Measurements from ENCODE around the gene STARD6. TPM values are rescaled to one million over a fixed set of nuclear protein-coding genes. Genes with fewer than 3 reads are reported as not detected.

The STARD6 gene
- total RNA-seq, 3 donors from 2014 or later = not detected

DNA sequence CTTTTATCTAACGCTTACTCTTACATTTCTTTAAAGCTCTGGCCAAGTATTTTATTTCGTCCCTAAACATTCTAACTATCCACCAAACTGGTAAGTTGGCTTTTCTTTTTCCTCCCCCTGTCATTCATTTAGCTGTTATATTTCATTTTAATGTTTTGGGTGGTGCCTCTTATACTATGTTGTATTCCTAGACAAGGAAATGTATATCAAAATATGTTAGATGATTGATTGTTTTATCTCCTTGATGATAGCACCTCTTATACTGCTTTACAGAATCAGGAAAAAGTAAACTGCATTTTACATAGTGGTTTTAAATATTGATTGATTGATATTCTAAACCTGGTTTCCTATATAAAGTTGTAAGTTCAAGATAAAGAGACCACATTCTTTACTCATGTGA, 24.0 kb upstream of the STARD6 start:
- no peaks in the 10 kb centered on the region for H3K4me1 ChIP-seq
- TF ChIP-seq CTCF (IDR thresholded peaks at IDR 0.05) (no peak), POLR2AphosphoS5 (IDR thresholded peaks at IDR 0.05) (no peak), POLR2A (IDR thresholded peaks at IDR 0.05) (no peak)
- no peaks in the 10 kb centered on the region for H3K9me3 ChIP-seq
- H3K36me3 ChIP-seq = peaks cover 5% of the 10 kb centered on the region
- H3K4me3 ChIP-seq = no peak overlapping the region
- no peak overlapping the region for H3K27ac ChIP-seq
- intact Hi-C loops (cut with DNase I; ENCODE audit: low total_unique reads) = no loop called here
- no peaks in the 10 kb centered on the region for H3K27me3 ChIP-seq
- no peak for DNase-seq (ENCODE audit: low spot score in 2 of 2)

- no peaks in the 10 kb centered on the region for H3K9me3 ChIP-seq
- intact Hi-C loops (cut with DNase I; ENCODE audit: low total_unique reads) = no loop called here
- H3K27me3 ChIP-seq = no peaks in the 10 kb centered on the region
- H3K4me3 ChIP-seq = no peak overlapping the region
- no peak overlapping the region for H3K27ac ChIP-seq
- no peak for DNase-seq (ENCODE audit: low spot score in 2 of 2)
- no peaks in the 10 kb centered on the region for H3K4me1 ChIP-seq
- TF ChIP-seq CTCF (IDR thresholded peaks at IDR 0.05) (no peak), POLR2A (IDR thresholded peaks at IDR 0.05) (no peak), POLR2AphosphoS5 (IDR thresholded peaks at IDR 0.05) (no peak)
- peaks cover 5% of the 10 kb centered on the region for H3K36me3 ChIP-seq
Observed at GRCh38 chr18:54378057-54378456, 20.4 kb upstream of the STARD6 start.

DNA sequence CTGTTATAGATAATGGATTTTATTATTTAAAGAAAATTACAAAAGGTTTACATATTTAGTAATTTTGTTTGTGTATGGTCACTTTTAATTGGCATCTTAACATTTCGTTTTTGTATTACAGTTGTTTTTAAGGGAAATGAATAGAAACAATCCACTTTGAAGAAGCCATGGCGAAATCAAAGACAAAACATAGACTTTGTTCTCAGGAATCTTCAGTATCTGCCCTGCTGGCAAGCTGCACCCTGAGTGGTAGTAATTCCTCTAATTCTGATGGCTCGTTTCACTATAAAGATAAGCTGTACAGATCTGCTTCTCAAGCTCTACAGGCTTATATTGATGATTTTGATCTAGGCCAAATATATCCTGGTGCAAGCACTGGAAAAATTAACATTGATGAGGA, 2.7 kb upstream of the STARD6 start:
- Histone ChIP-seq H3K4me3 (no peak overlapping the region), H3K36me3 (no peaks in the 10 kb centered on the region), H3K27ac (no peak overlapping the region), H3K27me3 (no peaks in the 10 kb centered on the region), H3K9me3 (no peaks in the 10 kb centered on the region), H3K4me1 (no peaks in the 10 kb centered on the region)
- no peak for TF ChIP-seq POLR2AphosphoS5 (IDR thresholded peaks at IDR 0.05)
- no peak for TF ChIP-seq CTCF (IDR thresholded peaks at IDR 0.05)
- TF ChIP-seq POLR2A (IDR thresholded peaks at IDR 0.05) = no peak
- DNase-seq (ENCODE audit: low spot score in 2 of 2) = no peak
- intact Hi-C loops (cut with DNase I; ENCODE audit: low total_unique reads) = no loop called here

- Histone ChIP-seq H3K36me3 (no peaks in the 10 kb centered on the region), H3K4me1 (no peaks in the 10 kb centered on the region), H3K27ac (no peak overlapping the region), H3K4me3 (peak overlapping the region in 1 of 3 donors; percentile 89), H3K27me3 (no peaks in the 10 kb centered on the region), H3K9me3 (no peaks in the 10 kb centered on the region)
- DNase-seq (ENCODE audit: low spot score in 2 of 2) = no peak
- no peak for TF ChIP-seq POLR2AphosphoS5 (IDR thresholded peaks at IDR 0.05)
- TF ChIP-seq POLR2A (IDR thresholded peaks at IDR 0.05) = no peak
- TF ChIP-seq CTCF (IDR thresholded peaks at IDR 0.05) = no peak
- intact Hi-C loops (cut with DNase I; ENCODE audit: low total_unique reads) = no loop called here
Observed at GRCh38 chr18:54359233-54359632, 1.6 kb upstream of the STARD6 start.

- Histone ChIP-seq H3K4me1 (no peaks in the 10 kb centered on the region), H3K4me3 (peak overlapping the region; percentile 63 to 89 (median 67)), H3K9me3 (no peaks in the 10 kb centered on the region), H3K27ac (peak overlapping the region in 1 of 2 donors; percentile 74), H3K36me3 (no peaks in the 10 kb centered on the region), H3K27me3 (no peaks in the 10 kb centered on the region)
- TF ChIP-seq CTCF (IDR thresholded peaks at IDR 0.05) (no peak), POLR2AphosphoS5 (IDR thresholded peaks at IDR 0.05) (no peak), POLR2A (IDR thresholded peaks at IDR 0.05) (no peak)
- intact Hi-C loops (cut with DNase I; ENCODE audit: low total_unique reads) = no loop called here
- DNase-seq (ENCODE audit: low spot score in 2 of 2) = peak in 1 of 2 donors; percentile 51
Observed at GRCh38 chr18:54358495-54359040, 910 bp upstream of the STARD6 start.

Data from breast epithelium (tissue), 4 donors.